Mammary epithelial cell (primary cell): ENCODE measurements around the gene ZNF865.
"Not testable (repeated sequence)": the region's sequence is repeated elsewhere in the genome, so short reads cannot be mapped to it uniquely, and the experiment has no call there.

ENCODE experiments used
- CTCF ChIP-seq, 2 donors: IDR thresholded peaks in 1 of 2; conservative IDR thresholded peaks in 1 of 2; 2 replicates each; pipeline ENCODE4 v1.5.1; 2011 to 2012; ENCODE audit warnings: inconsistent platforms in 2 of 2, low read length in 2 of 2, mild to moderate bottlenecking in 2 of 2, control low read depth in 1 of 2, low read depth in 1 of 2; ENCODE audit not compliant: insufficient read depth in 1 of 2; ENCODE audit errors: extremely low read depth in 1 of 2
- EZH2 ChIP-seq: IDR thresholded peaks from 2 replicates; pipeline ENCODE4 v1.6.1; 2012; ENCODE audit warnings: low read length, inconsistent platforms, borderline replicate concordance

DNA sequence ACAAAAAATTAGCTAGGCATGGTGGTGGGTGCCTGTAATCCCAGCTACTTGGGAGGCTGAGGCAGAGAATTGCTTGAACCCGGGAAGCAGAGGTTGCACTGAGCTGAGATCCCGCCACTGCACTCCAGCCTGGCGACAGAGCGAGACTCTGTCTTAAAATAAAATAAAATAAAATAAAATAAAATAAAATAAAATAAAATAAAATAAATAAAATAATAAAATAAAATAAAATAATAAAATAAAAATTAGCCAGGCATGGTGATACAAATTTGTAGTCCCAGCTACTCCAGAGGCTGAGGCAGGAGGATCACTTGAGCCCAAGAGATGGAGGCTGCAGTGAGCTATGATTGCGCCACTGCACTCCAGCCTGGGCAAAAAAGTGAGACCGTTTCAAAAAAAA, 31.5 kb upstream of the ZNF865 start:
- not testable (repeated sequence) for TF ChIP-seq CTCF (conservative IDR thresholded peaks at IDR 0.05 in 1 of 2, IDR thresholded peaks at IDR 0.05 in 1 of 2; ENCODE audit: extremely low read depth in 1 of 2, insufficient read depth in 1 of 2, low read depth in 1 of 2, low read length in 2 of 2); EZH2
